Erythroblast (primary cell): Measurements from ENCODE around the gene NAP1L4.
"Not testable (repeated sequence)": the region's sequence is repeated elsewhere in the genome, so short reads cannot be mapped to it uniquely, and the experiment has no call there.

ENCODE experiments used
- DNase-seq, 2 experiments: peaks; one replicate each; lab custom pipeline; 2025; lab: John Stamatoyannopoulos, UW
- GATA1 ChIP-seq: IDR thresholded peaks from 2 replicates; pipeline ENCODE4 v1.6.1; 2011; ENCODE audit warnings: low read depth, mild to moderate bottlenecking, control low read depth, low read length, moderate library complexity
- POLR2A ChIP-seq: IDR thresholded peaks from 2 replicates; pipeline ENCODE4 v1.6.1; 2011; ENCODE audit warnings: mild to moderate bottlenecking, low read length

The NAP1L4 gene

GRCh38 chr11:2916114-2916891 lies 75.8 kb downstream of the NAP1L4 start:
- DNase-seq = no peak

DNA sequence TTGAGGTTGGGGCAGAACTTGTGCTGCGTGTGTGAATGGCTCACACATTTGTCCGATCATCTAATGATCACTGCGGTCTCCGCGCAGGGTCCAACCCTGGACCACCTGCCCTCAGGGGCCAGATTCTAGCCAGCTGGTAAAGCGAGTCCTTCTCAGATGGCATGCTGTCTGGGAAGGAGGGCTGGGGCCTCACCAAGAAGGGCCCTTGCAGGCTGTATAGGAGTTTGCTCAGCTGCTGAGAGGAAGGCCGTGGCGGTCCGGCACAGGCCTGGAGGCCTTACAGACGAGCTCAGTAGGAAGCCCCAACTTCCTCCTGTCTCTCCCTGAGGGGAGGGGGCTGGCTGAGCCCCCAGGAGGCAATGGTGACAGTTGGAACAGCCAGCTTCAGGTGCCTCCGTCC lies 76.7 kb downstream of the NAP1L4 start:
- no peak for DNase-seq
- TF ChIP-seq POLR2A (no peak), GATA1 (no peak)

More at GRCh38 chr11:2916114-2916891, 75.8 kb downstream of the NAP1L4 start:
- TF ChIP-seq POLR2A (no peak), GATA1 (no peak)

DNA sequence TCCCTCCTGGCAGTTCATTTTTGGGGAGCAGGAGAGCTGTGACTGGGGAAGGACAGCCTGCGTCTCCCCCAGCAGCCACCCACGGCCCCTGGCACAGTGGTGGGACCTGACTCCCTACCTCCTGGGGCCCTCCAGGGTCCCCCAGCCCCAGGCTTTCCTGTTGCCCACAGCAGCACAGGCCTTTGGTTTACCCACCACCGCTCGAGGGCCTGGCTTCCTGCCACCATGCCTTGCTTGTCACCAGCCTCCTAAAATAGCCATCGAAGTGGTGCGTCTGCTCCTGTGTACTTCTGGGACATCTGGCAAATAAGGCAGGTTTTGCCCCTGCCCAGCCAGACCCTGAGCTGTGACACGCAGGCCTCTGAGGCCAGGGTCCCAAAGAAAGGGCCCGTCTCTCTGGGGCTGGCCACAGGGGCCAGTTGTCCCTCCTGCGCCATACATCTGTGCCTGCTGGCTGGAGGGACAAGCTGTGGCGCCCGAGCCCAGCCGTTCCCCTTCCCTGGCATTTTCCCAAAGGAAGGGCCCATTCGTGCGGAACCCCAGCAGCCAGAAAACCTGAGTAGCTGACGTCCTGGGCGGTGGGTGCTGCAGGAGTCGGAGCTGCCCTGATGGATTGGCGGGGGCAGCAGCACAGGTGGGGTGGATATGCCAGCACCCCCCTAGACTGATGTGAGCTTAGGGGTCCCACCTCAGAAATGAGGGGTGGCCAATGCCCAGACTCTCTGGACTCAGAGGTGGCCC lies 77.5 kb downstream of the NAP1L4 start:
- no peak for TF ChIP-seq POLR2A
- no peak for TF ChIP-seq GATA1
- no peak for DNase-seq

GRCh38 chr11:2913776-2914175 lies 78.4 kb downstream of the NAP1L4 start:
- TF ChIP-seq GATA1 (no peak), POLR2A (no peak)
- no peak for DNase-seq

- DNase-seq = no peak
- TF ChIP-seq GATA1 (no peak), POLR2A (no peak)
Measured at GRCh38 chr11:2913019-2913431, 79.1 kb downstream of the NAP1L4 start.

DNA sequence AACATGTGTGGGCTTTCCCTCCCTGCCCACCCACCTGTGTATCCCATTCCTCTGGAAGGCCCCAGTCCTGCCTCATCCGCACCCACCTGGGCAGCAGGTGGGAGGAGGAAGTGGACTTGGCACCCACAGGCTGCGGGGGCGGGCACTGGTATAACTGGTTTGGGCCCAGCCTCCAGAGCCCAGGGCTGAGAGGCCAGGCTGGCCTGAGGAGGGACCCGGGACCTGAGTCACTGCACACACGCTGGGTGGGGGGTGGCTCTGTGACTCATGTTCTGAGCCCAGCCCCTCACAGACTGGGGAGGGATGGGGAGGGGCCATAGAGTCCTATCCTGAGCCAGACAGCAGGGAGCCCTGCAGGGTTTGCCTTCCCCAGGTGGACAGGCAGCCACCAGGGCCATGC lies 79.6 kb downstream of the NAP1L4 start:
- DNase-seq = no peak
- no peak for TF ChIP-seq POLR2A
- TF ChIP-seq GATA1 = no peak

DNA sequence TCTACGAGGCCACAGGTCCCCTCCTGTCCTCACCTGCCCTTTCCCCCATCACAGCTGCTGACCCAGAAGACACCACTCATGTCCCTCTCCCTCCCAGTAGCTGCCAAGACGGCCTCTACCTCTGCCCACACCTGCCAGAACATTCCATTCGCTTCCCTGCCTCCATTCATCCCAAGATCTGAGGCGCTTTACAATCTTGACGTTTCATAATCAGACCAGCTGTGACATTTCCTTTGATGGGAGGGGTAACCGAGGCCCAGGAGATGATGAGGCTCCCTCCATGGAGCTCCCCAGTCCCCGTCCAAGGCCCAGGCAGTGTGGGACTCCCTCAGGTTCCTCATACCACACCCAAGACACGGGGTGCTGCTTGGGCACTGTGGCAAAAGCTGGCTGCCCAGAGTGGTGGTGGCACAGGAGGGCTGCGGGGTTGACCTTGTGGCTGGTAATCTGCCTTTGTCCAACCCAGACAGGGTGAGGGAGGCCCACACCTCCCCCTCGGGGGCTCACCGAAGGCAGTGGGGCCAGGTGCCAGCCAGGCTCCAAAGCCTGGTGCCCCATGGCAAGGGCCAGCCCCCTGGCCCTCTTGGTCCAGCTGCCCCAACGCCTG lies 80.2 kb downstream of the NAP1L4 start:
- TF ChIP-seq POLR2A (no peak), GATA1 (no peak)
- DNase-seq = no peak

GRCh38 chr11:2911088-2911784 lies 80.9 kb downstream of the NAP1L4 start:
- DNase-seq = no peak
- TF ChIP-seq POLR2A (no peak), GATA1 (no peak)

- TF ChIP-seq POLR2A (no peak), GATA1 (no peak)
- DNase-seq = no peak
Measured at GRCh38 chr11:2910401-2910955, 81.7 kb downstream of the NAP1L4 start.

GRCh38 chr11:2909133-2909902 lies 82.8 kb downstream of the NAP1L4 start:
- TF ChIP-seq POLR2A (no peak), GATA1 (no peak)
- DNase-seq = no peak

DNA sequence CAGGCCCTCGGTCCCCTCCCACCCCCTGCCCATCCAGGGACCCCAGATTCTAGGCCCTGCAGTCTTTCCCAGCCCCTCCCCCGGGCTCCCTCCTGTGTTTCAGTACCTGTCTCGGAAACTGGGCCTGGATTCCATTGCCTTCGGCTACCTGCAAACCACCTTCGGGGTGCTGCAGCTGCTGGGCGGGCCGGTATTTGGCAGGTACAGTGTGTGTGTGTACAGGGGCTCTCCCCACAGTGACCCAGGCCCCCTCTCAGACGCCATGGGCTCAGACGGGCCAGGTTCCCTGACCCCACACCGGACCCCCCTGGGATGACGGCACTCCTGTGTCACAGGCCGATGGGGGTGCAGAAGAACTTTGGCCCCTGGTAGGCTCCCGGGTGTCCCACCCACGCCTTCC lies 84.0 kb downstream of the NAP1L4 start:
- TF ChIP-seq POLR2A (no peak), GATA1 (no peak)
- no peak for DNase-seq

DNA sequence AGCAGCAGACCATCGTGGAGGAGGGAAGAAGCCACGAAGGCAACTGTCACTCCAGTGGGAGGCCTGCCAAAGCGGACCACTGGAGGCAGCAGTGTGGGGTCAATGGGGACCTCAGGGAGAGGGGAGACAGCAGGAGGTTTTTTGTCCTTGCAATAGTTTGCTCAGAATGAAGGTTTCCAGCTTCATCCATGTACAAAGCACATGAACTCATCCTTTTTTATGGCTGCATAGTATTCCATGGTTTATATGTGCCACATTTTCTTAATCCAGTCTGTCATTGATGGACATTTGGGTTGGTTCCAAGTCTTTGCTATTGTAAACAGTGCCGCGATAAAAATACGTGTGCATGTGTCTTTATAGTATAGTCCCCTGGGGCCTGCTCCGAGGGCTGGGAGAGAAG lies 86.8 kb downstream of the NAP1L4 start:
- DNase-seq = not testable (repeated sequence)
